GM18511 (cell line): Measurements from ENCODE around the gene THAP8.
A peak's percentile ranks its signal among the peaks of the same experiment; 100 is the strongest.

ENCODE experiments used
- ATAC-seq: cut with Tn5 transposase; IDR thresholded peaks from one replicate; pipeline ENCODE4 v1.9.1; 2021; ENCODE audit warnings: mild to moderate bottlenecking, moderate library complexity; ENCODE audit not compliant: unreplicated experiment

The THAP8 gene

DNA sequence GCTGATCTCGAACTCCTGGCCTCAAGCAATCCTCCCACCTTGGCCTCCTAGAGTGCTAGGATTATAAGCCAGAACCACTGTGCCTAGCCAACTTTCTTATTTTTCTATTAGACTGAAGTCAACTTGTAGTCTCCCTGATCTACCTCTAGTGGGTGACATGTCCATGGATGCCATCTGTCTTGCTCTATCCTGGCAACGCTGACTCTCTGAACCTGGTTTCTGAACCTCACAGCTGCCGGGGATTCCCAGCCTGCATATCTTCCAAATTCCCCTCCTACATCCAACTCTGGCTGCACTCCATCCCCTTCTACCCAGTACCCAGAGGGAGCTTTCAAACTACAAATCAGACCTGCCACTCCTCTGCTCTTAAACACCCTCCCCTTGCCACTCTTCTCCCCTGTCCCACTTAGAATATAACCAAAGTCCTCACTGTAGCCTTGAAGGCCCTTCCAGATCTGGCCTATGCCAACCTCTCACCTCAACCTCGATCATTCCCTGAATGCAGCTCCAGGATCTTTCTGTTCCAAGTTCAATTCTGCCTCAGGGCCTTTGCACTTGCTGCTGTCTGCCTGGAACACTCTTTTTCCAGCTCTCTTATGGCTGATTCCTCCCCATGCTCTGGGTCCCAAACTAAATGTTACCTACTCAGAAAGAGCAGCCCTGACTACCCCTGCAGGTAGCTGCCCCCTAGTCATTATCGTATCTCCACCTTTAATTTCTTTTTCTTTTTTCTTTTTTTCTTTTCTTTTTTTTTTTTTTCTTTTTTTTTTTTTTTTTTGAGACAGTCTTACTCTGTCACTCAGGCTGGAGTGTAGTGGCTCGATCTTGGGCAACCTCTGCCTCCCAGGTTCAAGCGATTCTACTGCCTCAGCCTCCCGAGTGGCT, 23.6 kb downstream of the THAP8 start:
- ATAC-seq: no peak

DNA sequence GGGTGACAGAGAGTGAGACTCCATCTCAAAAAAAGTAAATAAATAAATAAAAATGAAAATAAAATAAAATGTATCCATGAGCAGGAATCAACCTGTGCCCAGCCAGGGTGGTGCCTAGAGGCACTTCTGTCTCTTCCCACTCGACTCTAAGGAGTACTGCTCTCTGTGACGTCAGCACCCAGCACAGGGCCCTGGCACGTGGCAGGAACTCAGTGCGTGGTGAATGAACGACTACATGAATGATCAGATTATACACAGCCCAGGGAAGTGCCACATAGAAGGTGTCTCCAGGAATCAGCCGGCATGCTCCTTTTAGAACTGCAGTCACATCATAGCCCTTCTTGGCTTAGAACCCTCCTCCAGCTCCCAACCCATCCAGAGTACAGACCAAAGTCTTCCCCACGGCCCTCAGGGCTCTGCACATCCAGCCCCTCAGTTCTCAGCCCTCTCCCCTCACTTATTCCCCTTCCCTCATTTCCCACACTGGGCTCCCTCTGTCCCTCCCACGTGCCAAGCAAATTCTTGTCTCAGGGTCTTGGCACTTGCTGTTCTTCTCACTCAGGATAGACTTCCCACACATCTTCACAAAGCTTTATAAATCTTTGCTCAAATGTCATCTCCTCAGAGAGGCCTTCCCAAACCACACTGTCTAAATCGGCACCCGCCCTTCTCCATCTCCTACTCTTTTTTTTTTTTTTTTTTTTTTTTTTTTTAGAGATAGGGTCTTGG, 25.6 kb downstream of the THAP8 start:
- ATAC-seq: no peak

DNA sequence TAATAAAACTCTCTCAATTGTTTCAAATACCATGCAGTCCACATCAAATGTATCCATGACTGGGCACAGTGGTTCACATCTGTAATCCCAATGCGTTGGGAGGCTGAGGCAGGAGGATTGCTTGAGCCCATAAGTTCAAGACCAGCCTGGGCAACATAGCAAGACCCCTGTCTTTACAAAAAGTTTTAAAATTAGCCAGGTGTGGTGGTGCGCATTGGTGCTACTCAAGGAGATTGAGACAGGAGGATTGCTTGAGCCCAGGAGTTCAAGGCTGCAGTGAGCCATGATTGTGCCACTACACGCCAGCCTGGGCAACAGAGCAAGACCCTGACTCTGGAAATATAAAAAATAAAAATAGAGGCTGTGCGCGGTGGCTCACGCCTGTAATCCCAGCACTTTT, 26.4 kb downstream of the THAP8 start:
- no peak for ATAC-seq

DNA sequence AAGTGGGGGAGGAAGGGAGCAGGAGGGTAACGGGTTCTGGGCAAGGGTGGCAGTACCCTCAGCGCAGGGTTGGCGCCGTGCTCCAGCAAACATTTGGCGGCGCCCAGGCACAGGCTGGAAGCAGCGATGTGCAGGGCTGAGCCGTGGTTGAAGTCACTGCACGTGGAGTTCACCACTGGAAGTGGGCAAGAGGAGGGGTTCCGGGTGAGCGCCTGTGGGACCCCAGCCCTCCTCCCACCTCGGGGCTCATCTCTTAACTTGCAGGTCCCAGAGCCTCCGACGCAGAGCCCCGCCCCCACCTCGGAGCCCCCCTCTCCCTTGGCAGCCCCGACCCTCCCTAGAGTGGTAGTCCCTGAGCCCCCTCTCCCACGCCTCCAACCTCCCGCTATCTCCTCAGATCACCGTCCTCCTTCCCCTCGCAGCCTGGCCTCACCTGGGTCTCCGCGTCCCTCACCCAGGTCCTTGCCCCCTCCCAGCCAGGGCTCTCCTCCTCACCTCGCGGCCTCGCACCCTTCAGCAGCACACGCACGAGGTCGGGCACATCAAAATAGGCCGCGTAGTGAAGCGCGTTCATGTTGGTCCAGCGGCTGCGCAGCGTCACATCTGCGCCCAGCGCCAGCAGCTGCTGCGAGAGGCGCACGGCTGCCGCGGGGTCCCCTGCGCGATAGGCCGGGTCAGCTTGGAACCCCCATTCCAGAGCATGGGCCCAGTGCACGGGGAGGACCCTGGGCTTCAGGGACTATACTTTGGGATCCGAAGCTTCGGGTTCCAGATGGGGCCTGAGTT, 27.8 kb downstream of the THAP8 start:
- no peak for ATAC-seq

DNA sequence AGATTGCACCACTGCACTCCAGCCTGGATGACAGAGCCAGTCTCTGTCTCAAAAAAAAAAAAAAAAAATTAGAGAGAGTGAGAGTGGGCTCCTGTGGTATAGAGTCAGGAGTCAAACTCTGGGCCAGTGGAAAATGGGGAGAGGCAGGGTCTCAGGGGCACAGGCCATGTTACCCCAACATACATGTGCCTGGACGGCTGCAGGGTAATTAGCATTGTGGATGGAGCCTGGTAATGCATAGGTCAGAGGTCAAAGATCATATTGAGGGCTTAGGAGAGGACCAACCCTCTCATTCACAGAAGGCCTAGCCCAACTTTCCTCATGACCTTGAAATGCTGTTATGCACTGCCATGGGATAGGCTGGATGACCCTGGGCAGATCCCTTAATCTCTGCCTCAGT, 28.5 kb downstream of the THAP8 start:
- ATAC-seq: no peak

DNA sequence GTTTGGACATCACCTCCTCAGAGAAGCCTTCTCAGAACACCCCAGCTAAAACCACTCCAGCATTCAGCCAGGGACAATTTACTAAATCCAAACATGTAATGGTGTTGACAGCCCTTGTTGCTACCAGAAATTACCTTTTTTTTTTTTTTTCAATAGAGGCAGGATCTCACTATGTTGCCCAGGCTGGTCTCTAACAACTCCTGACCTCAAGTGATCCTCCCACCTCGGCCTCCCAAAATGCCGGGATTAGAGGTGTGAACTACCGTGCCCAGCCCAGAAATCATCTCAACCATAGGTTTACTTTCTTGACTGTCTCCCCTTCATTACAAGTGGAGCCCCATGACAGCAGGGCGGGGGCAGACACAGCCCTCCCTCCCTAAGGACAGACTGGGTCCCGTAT, 30.7 kb downstream of the THAP8 start:
- no peak for ATAC-seq

DNA sequence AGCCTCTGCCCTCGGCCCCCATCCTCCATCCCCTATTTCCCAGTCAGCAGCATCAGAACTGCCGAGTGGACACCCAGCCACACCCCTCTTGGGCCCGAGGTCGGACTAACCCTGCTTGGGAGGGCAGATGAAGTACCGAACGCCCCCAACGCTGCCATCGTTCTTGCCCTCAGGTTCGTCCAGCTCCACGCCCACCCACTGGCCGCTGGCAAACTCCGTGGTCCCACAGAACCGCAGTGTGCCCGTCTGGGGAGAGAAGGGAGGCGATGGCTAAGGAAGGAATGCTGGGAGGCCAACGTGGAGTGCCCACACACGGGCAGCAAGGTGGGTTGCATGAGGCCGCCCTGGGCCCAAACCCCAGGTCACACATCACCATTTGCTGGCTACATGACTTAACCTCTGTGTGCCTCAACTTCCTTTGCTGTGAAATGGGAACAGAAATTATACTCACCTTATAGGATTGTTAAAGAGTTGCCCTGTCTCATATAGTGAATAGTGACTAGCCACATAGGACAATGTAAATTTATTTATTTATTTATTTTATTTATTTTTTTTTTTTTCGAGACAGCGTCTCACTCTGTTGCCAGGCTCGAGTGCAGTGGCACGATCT, 34.9 kb downstream of the THAP8 start:
- no peak for ATAC-seq

DNA sequence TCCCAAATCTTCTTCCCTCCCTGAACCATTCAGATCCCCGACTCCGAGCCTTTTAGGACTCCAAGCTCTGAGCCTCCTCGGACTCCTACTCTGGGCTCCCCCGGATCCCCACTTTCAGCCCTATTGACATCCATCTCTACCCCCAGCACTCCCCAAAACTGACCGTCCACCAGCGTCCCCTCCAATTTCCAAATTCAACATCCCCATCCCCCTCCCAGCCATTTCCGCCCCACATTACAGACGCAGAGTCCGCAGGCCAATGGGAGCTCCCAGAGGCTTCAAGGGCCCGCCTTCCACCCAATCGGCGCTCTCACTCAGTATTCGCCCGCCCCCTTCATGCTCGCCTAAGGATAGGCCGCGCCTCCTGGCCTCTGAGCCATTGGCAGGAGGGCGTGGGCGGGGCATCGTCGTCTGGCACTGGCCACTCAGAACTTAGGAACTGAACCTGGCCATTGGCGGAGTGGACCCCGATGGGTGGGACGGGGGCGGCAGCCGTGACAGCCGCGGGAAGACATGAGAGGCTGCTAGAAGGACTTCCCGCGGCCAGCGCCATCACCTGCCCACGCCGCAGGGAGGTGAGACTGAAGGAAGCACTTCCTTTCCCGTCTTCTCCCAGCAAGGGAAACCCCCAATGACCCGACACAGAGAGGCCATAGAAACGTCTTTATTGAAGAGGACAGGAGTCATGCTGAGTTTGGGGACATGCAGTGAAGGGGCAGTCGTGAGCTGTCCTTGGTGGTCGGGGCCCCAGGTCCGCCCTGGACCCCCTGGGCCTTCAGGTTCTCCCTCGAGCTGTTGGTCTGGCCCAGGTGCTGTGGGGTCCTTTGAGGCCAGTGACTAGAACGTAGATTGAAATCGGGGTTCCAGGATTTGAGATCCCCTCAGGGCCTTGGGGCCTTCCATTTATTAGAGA, 39.8 kb downstream of the THAP8 start, which contains the start of gene ALKBH6:
Gene ALKBH6, minus strand, starts transcription at position 202 of the 913 bp plus-strand sequence. CDS start 816 bp downstream, outside the sequence.
- ATAC-seq: peak; percentile 98

DNA sequence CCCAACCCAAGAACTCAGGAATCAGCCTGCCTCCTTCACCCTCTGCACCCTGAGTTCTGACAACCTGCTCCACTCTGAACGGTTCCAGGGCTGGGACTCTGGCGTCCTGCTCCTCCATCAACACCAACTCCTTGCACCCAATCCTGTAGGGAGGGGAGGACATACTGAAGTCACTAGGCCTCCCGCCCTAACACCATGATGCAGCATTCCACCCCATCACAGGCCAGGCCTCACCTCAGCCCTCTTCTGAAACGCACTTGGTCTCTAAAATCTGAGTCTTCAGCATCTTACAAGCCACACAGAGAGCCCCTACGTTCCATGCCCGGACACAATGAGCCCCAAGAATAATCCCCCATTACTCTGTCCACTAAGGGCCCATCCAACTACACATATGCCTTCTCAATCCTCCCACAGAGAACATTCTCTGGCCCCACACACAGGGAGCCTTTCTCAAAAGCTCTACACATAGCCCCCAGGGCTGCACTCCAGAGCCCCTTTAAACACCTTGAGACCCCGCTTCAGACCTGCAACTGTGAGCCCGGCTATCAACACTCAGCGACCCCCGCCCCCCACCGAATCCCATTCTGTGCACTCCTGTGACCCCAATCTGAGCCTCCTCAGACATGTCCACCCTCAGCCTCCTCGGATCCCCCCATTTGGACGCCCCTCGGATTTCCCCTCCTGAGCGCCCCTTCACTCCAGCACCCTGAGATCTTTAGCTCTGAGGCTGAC, 40.6 kb downstream of the THAP8 start:
- no peak for ATAC-seq

DNA sequence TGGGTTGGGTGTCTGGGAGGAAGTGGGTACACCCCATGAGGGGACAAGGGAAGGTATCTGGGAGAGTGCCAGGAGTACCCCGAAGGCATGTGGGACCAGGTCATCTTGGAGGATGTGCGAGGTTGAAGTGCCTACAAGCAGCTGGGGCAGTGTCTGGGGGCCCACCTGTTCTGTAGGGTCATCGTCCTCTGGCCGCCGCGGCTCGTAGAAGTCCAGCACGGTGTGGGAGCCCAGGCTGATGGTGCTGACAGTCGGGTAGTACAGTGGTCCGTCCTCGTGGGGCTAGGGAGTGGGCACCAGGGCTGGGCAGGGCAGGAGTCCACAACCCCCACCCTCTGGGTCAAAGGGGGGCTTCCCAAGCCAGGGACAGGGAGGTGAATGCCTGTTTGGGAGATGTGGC, 43.7 kb downstream of the THAP8 start:
- no peak for ATAC-seq

DNA sequence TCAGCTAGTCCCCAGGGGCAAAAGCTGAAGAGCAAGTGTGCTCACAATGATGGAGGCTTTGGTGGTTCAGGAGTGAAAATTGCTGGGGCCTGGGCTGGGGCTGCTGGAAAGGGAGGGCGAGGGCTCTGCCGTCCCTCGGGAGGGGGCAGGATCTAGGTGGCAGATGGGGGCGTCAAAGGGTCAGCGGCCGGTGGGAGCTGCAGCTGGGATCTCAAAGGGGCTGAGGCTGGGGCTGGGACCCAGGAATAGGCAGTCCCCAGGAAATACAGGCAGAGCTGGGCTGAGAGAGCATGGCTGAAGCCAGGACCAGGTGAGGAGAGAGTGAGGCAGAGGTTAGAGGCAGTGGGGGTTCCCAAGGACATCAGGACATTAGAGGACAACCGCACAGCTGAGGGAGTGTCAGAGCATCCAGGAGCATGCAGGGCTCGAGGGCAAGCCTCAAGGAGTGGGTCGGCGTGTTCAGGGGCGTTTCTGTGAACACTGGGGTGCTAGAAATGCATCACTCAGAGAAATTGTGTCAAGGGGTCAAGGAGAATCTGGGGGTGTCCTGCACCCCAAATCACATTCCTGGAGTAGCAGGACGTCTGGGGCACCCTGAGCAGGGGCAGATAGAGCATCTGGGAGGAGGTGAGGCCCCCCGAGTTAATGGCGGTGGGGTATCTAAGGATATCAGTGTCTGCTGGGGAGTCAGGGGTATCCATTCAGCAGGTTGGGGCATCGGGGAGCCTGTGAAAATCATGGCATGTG, 44.3 kb downstream of the THAP8 start:
- ATAC-seq: no peak

DNA sequence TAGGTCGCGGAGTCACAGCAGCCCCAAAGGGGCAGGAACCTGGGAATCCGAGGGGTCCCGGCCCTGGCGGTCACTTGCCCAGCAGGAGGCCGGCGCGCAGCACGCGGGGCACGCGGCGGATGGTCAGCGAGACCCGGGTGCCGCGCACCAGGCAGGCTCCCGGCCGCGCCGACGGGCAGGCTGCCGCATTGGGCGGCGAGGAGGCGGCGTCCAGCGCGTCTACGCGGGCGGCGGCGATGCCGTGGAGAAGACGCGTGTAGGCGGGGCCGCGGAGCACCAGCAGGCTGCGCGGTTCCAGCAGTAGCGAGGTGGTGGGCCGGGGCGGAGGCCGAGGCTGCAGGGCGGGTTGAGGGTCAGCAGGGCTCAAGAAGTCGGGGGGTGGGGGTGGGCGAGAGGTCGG, 44.9 kb downstream of the THAP8 start:
- ATAC-seq: no peak

DNA sequence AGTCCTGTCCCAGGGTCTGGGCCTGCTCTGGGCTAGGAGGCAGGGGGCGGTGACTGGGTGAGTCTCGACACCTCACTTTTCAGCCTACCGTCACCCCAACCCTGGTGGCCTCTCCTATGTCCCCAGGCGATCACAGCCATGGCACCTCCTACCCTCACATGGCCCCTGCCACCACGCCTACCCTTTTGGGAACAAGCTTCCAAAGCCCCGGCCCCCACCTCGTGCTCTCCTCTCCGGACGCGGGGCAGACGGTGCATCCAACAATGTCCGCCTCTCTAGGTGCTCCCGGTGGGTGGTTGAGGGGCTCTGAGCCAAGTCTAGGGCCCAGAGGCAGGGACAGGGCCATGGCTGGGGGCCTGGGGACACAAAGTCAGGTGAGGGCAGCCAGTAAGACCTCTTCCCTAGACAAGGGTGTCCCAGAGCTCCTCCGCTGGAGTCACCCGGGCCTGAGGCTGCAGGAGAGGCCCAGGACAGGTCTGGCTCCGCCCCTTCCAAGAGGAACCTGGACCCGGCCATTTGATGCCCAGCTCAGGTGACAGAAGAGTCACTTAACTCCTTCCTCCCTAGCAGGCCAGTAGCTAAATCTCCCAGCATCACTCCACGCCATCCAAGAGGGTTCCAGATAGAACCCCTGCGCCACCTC, 45.6 kb downstream of the THAP8 start, which contains the start of gene SYNE4:
Gene SYNE4, minus strand, starts transcription at position 478 of the 643 bp plus-strand sequence. Its CDS starts 132 bp downstream, at position 346.
- no peak for ATAC-seq

DNA sequence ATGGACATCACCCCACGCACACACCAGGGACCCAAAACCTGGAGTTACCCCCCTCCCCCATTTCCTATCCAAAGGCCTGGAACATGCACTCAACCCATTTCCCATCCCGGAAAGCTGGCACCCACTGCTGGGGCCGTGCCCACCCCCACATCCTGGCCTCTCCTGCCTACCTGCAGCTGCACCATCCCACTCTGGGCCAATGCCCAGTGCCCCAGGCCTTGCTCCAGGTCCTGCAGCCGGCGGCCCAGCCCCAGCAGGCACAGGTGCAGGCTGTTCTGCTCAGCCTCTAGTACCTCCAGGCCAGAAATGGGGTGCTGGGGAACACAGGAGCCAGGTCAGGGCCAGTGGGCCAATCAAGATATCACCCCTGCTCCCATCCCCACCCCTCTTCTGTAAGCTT, 47.1 kb downstream of the THAP8 start:
- no peak for ATAC-seq

DNA sequence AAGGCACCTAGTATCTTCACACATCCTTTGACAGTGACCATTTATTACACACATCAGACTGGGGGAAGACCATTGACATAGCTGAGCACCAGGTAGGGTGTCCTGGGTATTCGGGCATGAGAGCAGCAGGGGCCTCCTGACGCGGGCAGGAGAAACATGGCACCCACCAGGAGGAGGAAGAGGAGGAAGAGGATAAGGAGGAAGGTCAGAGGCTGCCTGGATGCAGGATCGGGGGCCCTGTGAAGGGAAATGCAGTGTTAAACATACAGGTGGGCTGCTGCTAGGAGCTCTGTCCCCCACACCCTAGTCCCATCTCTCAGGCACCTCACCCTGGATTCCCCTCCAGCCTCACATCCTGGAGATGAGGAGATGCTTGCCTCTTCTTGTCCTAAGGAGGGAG, 50.8 kb downstream of the THAP8 start:
- no peak for ATAC-seq

DNA sequence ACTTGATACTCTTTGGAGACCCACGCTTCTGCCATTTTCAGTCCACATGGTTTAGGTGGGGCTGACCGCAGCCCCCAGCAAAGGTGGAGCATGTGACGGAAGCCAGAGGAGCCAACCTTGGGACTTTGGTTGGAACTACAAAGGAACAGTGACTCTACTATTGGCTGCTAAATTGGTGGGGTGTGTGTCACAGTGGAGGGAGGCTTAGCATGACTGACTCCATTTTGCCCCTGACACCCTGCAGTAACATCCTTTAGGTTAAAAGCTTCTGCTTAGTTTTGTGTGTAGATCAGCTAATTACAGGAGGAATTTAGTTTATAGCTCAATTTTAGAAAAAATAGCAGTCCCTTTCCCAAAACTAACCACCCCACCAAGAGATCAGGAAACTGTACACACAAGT, 52.5 kb downstream of the THAP8 start:
- no peak for ATAC-seq

DNA sequence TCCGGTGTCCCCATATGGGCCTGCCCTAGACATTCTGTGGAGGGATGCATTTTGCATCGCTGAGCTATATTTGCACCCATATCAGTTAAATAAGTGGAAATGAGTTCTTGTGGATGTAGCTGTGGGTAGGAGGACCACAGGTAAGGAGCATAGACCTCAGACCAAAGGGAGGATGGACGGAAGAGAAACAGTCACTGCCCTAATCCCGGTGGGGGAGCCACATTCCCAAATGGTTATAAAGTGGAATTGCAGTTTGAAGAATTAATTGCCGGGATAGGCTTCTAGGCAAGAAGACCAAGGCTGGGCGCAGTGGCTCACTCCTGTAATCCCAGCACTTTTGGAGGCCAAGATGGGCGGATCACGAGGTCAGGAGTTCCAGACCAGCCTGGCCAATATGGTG, 57.3 kb downstream of the THAP8 start:
- ATAC-seq: no peak
